CD14-positive monocyte (primary cell): Measurements from ENCODE around the gene CEACAM4. TPM values are rescaled to one million over a fixed set of nuclear protein-coding genes. Genes with fewer than 3 reads are reported as not detected.

Experiments used
- DNase-seq, 3 donors: peaks; one replicate each; pipeline ENCODE4 v3.0.0-alpha.2; 2011 to 2022
- H2AFZ ChIP-seq: 2 replicates; pipeline ENCODE4 v1.6.0; 2012; ENCODE audit warnings: mild to moderate bottlenecking, low read depth, low read length, inconsistent platforms; ENCODE audit not compliant: insufficient read depth, poor library complexity, severe bottlenecking
- H3K27ac ChIP-seq, 2 donors: 1 replicate in 1 of 2; 2 replicates in 1 of 2; pipeline ENCODE4 v1.5.1; 2012 to 2013; ENCODE audit warnings: low read length in 2 of 2, control low read depth in 1 of 2, inconsistent platforms in 1 of 2, low read depth in 1 of 2, mild to moderate bottlenecking in 1 of 2
- H3K27me3 ChIP-seq, 2 donors: one replicate each; pipeline versions ENCODE4 v1.6.0 to v1.6.1; 2011 to 2013; ENCODE audit warnings: low read length in 2 of 2; ENCODE audit not compliant: control insufficient read depth in 2 of 2, insufficient read depth in 2 of 2
- H3K36me3 ChIP-seq, 2 donors: replicated peaks in 1 of 2; 1 replicate in 1 of 2; 2 replicates in 1 of 2; pipeline versions ENCODE4 v1.5.1 to v1.6.1; 2012 to 2013; ENCODE audit warnings: low read length in 2 of 2, control low read depth in 1 of 2, inconsistent platforms in 1 of 2, mild to moderate bottlenecking in 1 of 2; ENCODE audit not compliant: insufficient read depth in 2 of 2, control insufficient read depth in 1 of 2
- H3K4me1 ChIP-seq, 2 donors: 1 replicate in 1 of 2; 2 replicates in 1 of 2; pipeline versions ENCODE4 v1.5.1 to v1.6.1; 2012 to 2013; ENCODE audit warnings: low read length in 2 of 2, control low read depth in 1 of 2, inconsistent platforms in 1 of 2, mild to moderate bottlenecking in 1 of 2, moderate library complexity in 1 of 2; ENCODE audit not compliant: insufficient read depth in 2 of 2, control insufficient read depth in 1 of 2
- H3K4me2 ChIP-seq: replicated peaks from 2 replicates; pipeline ENCODE3; 2012; ENCODE audit warnings: low read length, moderate library complexity, mild to moderate bottlenecking; ENCODE audit not compliant: poor library complexity, severe bottlenecking; ENCODE audit errors: extremely low read depth
- H3K4me3 ChIP-seq, 3 experiments: fragments of 200-600 bp in 1 of 3; sonication (generic) in 1 of 3; replicated peaks in 1 of 3; 1 replicate in 2 of 3; 2 replicates in 1 of 3; pipeline ENCODE4 v1.5.1; 2011 to 2013; ENCODE audit warnings: low read length in 3 of 3, mild to moderate bottlenecking in 3 of 3, control low read depth in 2 of 3, low read depth in 2 of 3, inconsistent platforms in 1 of 3, moderate library complexity in 1 of 3
- H3K79me2 ChIP-seq: 2 replicates; pipeline ENCODE4 v1.6.0; 2012; ENCODE audit warnings: mild to moderate bottlenecking, control low read depth, inconsistent platforms, low read length, moderate library complexity; ENCODE audit not compliant: insufficient read depth
- H3K9ac ChIP-seq: 2 replicates; pipeline ENCODE4 v1.6.0; 2017; ENCODE audit warnings: low read length, mild to moderate bottlenecking; ENCODE audit not compliant: insufficient read depth, poor library complexity, severe bottlenecking
- H3K9me3 ChIP-seq, 2 donors: replicated peaks in 1 of 2; 1 replicate in 1 of 2; 2 replicates in 1 of 2; pipeline versions ENCODE4 v1.5.1 to v1.6.1; 2012 to 2013; ENCODE audit warnings: low read length in 2 of 2, control low read depth in 1 of 2; ENCODE audit not compliant: control insufficient read depth in 1 of 2, insufficient read depth in 1 of 2
- H4K20me1 ChIP-seq: 2 replicates; pipeline ENCODE4 v1.6.0; 2012; ENCODE audit warnings: mild to moderate bottlenecking, low read length, control low read depth, moderate library complexity; ENCODE audit not compliant: insufficient read depth
- H3K27ac Mint-ChIP-seq, 7 donors: one replicate each; pipeline ENCODE4 v1.8.0; 2020; ENCODE audit warnings: mild to moderate bottlenecking in 7 of 7, mixed read lengths in 7 of 7, moderate library complexity in 6 of 7, inconsistent platforms in 2 of 7
- H3K27me3 Mint-ChIP-seq, 3 donors: one replicate each; pipeline ENCODE4 v1.8.0; 2021 to 2022; ENCODE audit warnings: low read depth in 3 of 3, mild to moderate bottlenecking in 3 of 3, mixed read lengths in 3 of 3, moderate library complexity in 3 of 3, inconsistent platforms in 1 of 3
- H3K36me3 Mint-ChIP-seq, 2 donors: one replicate each; pipeline ENCODE4 v1.8.0; 2020; ENCODE audit warnings: mixed read lengths in 2 of 2, inconsistent platforms in 1 of 2, mild to moderate bottlenecking in 1 of 2
- H3K4me1 Mint-ChIP-seq: one replicate; pipeline ENCODE4 v1.8.0; 2020; ENCODE audit warnings: mild to moderate bottlenecking, mixed read lengths
- H3K4me3 Mint-ChIP-seq, 2 donors: one replicate each; pipeline ENCODE4 v1.8.0; 2020; ENCODE audit warnings: mild to moderate bottlenecking in 2 of 2, mixed read lengths in 2 of 2, moderate library complexity in 1 of 2
- H3K9me3 Mint-ChIP-seq, 7 donors: one replicate each; pipeline ENCODE4 v1.8.0; 2020 to 2022; ENCODE audit warnings: mixed read lengths in 7 of 7, mild to moderate bottlenecking in 6 of 7, moderate library complexity in 6 of 7, inconsistent platforms in 2 of 7
- CTCF ChIP-seq: fragments of 200-600 bp; IDR thresholded peaks from one replicate; pipeline ENCODE4 v1.8.0; 2022; ENCODE audit warnings: antibody characterized with exemption, mild to moderate bottlenecking
- WGBS: methylation state at CpG from one replicate; pipeline ENCODE4 v1.1.5; 2013; ENCODE audit warnings: missing lambda C conversion rate; ENCODE audit not compliant: insufficient coverage; 5-methylcytosine and 5-hydroxymethylcytosine counted together
- intact Hi-C, 2 donors: fragments of 100-400 bp; cut with micrococcal nuclease; formaldehyde crosslinking; loops; one replicate each; pipeline versions ENCODE4 v1.15.0 to v1.15.1; 2023
- polyA plus RNA-seq, 3 donors: library from polyadenylated mRNA; depleted of rRNA in 1 of 3; unstranded in 2 of 3; stranded (reverse) in 1 of 3; fragments of 300-500 nt in 2 of 3; fragments of >200 nt in 1 of 3; fragmentation: Illumina TruSeq in 2 of 3; gene quantifications; 1 replicate in 2 of 3; 2 replicates in 1 of 3; pipeline ENCODE4 v1.2.3, GENCODE V29; 2012 to 2021

CEACAM4 gene
- polyA plus RNA-seq, 3 donors, result 23.1 to 40.7 (median 27.5) TPM

GRCh38 chr19:41589371-41589770, 37.5 kb downstream of the CEACAM4 start:
- no peak for TF ChIP-seq CTCF
- Histone ChIP-seq H3K9ac (no peak overlapping the region), H3K4me2 (no peak overlapping the region), H3K27ac (no peak overlapping the region), H3K79me2 (no peaks in the 10 kb centered on the region), H4K20me1 (no peaks in the 10 kb centered on the region), H3K9me3 (no peaks in the 10 kb centered on the region), H3K27me3 (no peaks in the 10 kb centered on the region), H2AFZ (no peak overlapping the region), H3K36me3 (peaks cover 13 to 24% of the 10 kb centered on the region in 2 donors), H3K4me3 (no peak overlapping the region), H3K4me1 (peaks cover under 1 to 4% of the 10 kb centered on the region in 2 donors)
- 100% methylated on average over 1 of the region's 2 CpGs for WGBS
- H3K9me3 Mint-ChIP-seq, result peaks cover 0 to 1% (median 0%) of the 10 kb centered on the region in 7 donors
- H3K27me3 Mint-ChIP-seq, result peaks cover 3 to 14% (median 5%) of the 10 kb centered on the region in 3 donors
- H3K27ac Mint-ChIP-seq, result no peak overlapping the region
- intact Hi-C loops, result no loop called here
- no peak overlapping the region for H3K4me3 Mint-ChIP-seq
- no peak for DNase-seq
- peaks cover 7% of the 10 kb centered on the region for H3K4me1 Mint-ChIP-seq
- peaks cover 24 to 26% of the 10 kb centered on the region in 2 donors for H3K36me3 Mint-ChIP-seq

- peaks cover 6% of the 10 kb centered on the region for H3K4me1 Mint-ChIP-seq
- H3K9me3 ChIP-seq, result no peaks in the 10 kb centered on the region
- no peaks in the 10 kb centered on the region for H3K79me2 ChIP-seq
- H3K36me3 Mint-ChIP-seq, result peaks cover 29 to 33% of the 10 kb centered on the region in 2 donors
- peaks cover 0 to 1% (median 0%) of the 10 kb centered on the region in 7 donors for H3K9me3 Mint-ChIP-seq
- no peaks in the 10 kb centered on the region for H4K20me1 ChIP-seq
- H2AFZ ChIP-seq, result no peak overlapping the region
- H3K4me3 ChIP-seq, result no peak overlapping the region
- no peak overlapping the region for H3K9ac ChIP-seq
- no peak for DNase-seq
- peaks cover 0 to 4% of the 10 kb centered on the region in 2 donors for H3K4me1 ChIP-seq
- peaks cover 13 to 31% of the 10 kb centered on the region in 2 donors for H3K36me3 ChIP-seq
- no peaks in the 10 kb centered on the region for H3K27me3 ChIP-seq
- H3K4me3 Mint-ChIP-seq, result no peak overlapping the region
- H3K27ac ChIP-seq, result no peak overlapping the region
- peaks cover 3 to 14% (median 5%) of the 10 kb centered on the region in 3 donors for H3K27me3 Mint-ChIP-seq
- no peak overlapping the region for H3K27ac Mint-ChIP-seq
- WGBS, result 67% methylated on average over 5 of the region's 6 CpGs
- H3K4me2 ChIP-seq, result no peak overlapping the region
- intact Hi-C loops, result no loop called here
- TF ChIP-seq CTCF, result no peak
Measured at GRCh38 chr19:41588497-41589209, 38.2 kb downstream of the CEACAM4 start.
